GM12872 (cell line): ENCODE data around the gene CENPT.

Source experiments
- CTCF ChIP-seq: IDR thresholded peaks from 3 replicates; pipeline ENCODE4 v1.5.1; 2011; ENCODE audit warnings: low read depth, mild to moderate bottlenecking, low read length, moderate library complexity; ENCODE audit not compliant: insufficient read depth

The CENPT gene

GRCh38 chr16:67881621-67882161, 34.2 kb upstream of the CENPT start:
- no peak for TF ChIP-seq CTCF

- TF ChIP-seq CTCF = no peak
Measured at GRCh38 chr16:67880584-67880983, 33.1 kb upstream of the CENPT start.

- no peak for TF ChIP-seq CTCF
Measured at GRCh38 chr16:67879936-67880335, 32.4 kb upstream of the CENPT start.

GRCh38 chr16:67879462-67879861, 32.0 kb upstream of the CENPT start:
- TF ChIP-seq CTCF = no peak

GRCh38 chr16:67878846-67879245, 31.4 kb upstream of the CENPT start:
- no peak for TF ChIP-seq CTCF

- no peak for TF ChIP-seq CTCF
Measured at GRCh38 chr16:67878232-67878631, 30.7 kb upstream of the CENPT start.

- no peak for TF ChIP-seq CTCF
Measured at GRCh38 chr16:67877064-67877463, 29.6 kb upstream of the CENPT start.

GRCh38 chr16:67874372-67874771, 26.9 kb upstream of the CENPT start:
- TF ChIP-seq CTCF = no peak
